Measurements from ENCODE around the gene TEPSIN.

Gene TEPSIN

DNA sequence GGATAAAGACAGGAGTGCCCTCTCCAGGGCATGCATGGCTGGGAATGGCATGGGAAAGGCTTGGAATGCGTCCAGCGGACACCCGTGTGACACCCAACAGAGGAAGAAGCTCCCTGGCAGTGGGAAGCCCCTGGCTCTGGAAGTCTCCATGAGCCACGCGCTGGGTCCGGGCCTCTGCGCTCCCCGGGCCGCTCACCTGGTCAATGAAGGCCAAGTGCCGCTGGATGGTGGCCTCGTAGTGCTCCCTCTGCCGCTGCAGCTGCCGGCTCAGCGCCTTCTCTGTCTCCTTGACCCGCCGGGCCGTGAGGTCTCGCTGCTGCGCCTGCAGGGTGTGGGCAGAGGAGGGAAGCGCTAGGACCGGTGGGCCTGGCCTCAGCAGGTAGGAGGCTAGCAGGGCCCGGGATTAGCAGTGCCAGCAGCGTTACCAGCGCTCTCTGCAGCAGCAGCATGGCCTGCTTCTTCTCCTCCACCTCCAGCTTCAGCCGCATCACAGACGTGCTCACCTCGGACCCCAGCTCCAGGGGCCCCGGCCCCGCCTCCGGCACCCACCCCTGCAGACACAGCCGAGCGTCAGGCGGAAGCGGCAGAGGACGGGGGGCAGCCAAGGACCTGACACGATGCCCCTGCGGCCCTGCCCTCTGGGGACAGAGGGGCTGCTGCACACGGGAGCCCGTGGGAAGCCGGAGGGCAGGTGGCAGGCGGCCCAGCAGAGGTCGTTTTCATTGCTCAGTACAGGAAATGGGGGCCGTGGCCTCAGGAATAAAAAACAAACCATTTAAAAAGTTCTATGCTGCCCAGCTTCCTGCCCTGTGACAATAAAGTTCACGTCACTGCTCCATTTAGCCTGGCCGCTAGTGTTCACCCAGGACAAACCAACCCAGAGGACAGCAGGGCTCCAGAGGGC lies 42.1 kb downstream of the TEPSIN start:
- DNase-seq = no peak

DNA sequence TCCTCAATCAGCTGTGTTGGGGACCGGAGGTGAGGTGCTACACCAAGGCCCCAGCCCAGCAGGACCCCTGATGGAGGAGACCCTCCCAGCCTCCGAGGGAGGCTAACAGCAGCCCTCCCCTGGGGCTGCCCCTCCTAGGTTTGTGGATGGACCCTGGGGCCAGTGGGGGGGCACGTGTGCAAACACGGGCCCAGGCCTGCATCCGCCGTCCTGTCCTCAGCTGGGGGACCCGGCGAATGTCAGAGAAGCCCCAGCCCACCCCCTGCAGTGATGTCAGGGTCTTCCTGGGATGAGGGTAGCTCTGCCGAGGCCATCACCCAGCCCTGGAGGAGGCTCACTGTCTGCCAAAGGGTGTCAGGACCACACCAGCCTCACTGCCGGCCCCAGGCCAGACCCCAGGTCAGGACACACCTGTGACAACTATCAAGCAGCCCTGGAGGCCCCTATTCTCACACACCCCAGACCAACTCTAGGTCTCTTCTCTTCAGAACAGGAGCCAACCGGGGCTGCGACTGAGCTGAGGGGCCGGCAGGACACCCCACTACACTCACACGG lies 42.8 kb downstream of the TEPSIN start:
- DNase-seq = no peak

DNA sequence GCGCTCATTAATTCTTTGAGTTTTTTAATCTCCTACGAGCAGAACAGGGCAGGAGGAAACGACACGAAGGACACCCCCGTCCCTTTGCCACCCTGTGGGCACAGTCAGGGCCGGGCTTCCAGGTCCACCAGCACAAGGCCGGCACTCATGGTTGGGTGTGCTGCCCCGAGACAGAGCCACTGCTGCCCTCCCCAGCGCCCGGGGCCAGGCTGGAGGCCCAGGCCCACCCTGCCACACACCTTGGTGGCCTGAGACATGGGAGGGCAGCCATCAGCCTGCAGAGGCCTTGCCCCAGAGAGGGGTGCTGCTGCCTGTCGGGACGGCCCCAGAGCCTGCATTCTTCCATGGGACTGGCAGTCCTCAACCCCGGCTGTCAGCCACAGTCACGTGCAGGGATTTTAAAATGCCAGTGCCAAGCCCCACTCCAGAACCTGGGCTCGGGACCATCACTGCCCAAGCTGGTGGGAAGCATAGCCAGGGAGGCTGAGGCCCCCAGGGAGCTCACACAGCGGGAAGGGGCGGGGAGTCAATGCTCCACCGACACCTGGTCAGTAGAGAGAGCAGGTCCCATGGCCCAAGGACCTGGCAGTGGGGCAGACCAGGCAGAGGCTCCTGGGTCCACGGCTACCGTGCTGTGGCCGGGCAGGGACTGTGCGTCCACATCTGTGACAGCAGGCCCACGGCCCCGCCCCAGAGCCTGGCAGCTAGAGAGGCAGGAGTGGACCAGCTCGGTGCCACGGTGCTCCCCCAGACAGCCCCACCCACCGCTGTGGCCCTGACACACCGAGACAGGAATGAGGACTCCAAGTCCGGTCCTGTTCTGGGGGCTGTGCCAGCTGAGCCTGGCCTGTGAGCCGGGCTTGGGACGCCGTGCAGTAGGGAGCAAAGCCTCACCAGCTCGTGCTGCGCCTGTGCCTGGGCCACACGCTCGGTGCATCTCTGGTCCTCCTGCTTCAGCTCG lies 43.6 kb downstream of the TEPSIN start:
- no peak for DNase-seq

DNA sequence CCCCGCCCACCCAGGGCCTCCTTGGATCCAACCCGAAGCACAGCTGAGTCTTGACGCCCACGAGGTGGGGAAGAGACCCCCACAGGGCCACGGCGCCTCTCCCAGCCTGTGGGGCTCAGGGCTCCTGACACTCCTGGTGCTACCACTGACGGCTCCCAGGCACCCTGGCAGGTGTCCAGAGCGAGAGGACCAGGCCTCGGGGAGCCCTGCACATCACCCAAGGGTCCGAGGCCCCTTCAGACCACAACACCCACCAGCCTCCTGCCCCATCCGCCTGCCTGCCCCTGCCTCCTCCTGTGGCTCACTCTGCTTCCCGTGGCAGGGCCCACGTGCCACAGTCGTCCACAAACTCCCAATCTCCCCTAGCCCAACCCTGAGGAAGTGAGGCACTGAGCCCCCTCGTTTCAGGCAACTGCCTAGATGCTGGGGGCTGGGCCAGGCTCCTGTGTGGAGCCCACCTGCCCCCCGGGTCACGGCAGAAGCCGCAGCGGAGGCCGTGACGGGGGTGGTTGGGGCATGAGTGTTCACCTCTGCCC lies 44.6 kb downstream of the TEPSIN start:
- no peak for DNase-seq

DNA sequence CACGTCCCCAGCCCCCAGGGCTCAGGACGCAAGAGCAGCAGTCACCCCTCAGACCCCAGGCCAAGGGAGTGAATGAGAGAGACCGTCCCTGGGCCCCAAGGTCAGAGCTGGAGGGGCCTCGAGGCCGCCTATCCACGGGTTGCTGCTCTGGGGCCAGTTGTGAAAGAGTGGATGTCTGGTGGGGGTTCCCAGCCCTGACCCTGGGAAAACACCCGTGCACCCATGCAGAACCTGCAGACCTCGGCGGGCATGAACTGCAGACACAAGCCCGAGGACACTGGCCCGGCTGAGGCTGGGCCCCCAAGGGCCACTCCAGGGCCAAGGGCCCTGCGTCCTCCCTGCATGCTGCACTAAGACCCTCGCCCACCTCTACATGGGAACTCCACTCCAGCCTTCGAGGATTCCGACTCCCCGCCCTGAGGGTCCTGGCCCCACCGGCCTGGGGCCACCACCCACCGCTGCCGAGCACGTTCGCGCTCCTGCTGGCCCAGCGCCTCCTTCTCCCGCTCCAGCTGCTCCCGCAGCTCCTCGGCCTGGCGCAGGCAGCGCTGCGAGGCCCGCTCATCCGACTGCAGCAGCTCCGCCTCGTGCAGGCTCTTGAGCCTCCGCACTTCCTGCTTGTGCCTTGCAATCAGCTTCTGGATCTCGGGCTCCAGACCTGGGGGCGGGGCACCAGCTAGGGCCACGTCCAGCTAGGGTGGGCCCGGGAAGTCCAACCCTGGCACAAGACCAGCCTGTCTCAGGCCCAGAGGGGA lies 45.2 kb downstream of the TEPSIN start:
- DNase-seq = no peak

DNA sequence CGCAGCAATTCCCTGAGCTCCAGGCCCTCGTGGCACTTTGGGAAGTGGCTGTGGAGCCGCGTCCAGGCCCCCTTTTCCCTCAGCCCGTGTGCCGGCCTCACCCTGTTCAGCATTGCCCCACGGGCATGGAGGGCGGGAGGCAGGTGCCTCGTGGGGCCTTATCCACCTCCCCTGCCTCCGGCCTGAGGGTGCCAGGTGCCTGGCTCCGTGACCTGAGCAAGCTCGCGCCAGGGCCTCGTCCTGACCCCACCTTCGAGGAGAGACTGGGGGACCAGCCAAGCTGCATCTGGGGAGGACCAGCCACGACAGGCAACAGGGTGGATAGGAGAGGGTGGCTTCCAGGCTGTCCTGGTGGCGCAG lies 45.8 kb downstream of the TEPSIN start:
- no peak for DNase-seq

DNA sequence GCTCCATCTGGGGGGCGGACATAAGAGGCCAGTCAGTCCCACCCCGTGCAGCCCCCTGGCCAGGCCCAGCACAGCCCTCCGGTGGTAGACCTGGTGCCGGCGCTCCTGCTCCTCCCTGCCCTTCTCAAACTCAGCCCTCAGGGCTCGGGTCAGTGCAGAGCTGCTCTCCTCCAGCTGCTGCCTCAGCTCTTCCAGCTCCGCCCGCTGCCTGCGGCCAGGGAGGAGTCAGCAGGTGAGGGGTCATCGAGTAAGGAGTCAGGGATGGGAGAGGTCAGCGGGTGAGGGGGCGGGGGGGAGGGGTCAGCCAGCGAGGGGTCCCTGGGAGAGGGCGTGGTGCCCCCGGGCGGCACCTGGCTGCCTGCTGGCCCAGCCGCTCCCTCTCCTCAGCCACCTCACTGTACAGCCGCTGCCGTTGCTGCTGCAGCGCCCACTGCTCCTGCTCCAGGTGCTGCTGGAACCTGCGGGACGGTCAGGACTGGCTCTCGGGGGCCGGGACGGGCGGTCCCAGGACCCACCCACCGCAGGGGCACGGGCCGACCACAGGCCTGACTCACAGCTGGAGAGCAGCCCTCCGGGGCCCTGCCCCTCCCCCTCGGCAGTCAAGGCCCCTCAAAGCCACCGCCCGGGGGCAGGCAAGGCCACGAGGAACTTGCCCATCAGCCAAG lies 46.3 kb downstream of the TEPSIN start:
- no peak for DNase-seq

DNA sequence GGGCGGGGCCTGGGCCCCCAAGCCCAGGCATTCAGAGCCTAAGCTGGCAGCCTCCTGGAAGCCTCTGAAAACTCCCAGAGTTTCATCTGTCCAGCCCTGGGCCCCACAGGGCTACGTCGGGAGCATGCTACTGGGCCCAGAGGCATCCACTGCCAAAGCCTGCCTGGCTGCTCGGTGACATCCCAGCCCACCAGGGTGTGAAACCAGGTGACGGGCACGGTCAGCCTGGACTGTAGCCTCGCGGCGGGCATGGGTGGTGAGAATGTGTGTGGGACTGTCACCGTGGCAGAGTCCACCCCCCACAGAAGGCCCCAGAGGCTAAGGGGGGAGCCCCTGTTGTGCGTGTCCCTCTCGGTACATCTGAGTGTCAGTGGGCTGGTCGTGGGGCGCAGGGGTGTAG lies 47.2 kb downstream of the TEPSIN start:
- DNase-seq = no peak

DNA sequence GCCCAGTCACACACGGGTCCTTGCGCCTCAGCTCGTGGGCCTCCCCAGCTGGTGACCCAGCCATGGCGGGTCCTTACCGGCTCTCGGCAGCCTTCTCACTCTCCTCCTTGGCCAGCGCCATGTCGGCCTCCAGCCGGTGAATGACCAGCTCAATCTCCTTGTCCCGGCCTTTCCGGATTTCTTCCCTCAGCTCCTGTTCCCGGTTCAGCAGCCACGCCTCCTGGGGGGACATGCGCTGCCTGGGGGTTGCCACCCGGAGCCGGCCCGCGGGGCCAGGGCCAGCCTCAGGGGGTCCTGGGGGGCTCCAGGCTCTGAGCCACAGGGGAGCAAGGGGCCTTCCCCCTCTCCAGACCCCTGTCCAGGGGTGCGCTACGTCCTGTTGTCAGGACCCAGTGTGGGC lies 47.7 kb downstream of the TEPSIN start:
- no peak for DNase-seq

DNA sequence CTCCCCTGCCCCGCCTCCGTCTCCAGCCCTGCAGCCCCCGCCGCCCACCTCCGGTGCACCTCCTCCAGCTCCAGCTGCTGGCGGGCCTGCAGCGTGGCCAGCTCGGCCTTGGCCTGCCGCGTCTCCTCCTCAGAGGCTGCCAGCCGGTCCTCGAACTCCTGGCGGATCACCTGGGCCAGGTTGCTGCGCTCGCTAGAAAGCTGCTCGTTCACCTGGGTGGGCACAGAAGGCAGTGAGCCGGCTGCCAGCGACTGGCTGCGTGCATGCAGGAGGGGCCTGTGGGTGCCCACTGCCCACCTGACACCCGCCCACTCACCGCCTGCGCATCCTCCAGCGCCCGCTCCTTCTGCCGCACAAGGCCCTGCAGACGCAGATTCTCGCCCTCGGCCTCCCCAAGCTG lies 48.3 kb downstream of the TEPSIN start:
- no peak for DNase-seq

DNA sequence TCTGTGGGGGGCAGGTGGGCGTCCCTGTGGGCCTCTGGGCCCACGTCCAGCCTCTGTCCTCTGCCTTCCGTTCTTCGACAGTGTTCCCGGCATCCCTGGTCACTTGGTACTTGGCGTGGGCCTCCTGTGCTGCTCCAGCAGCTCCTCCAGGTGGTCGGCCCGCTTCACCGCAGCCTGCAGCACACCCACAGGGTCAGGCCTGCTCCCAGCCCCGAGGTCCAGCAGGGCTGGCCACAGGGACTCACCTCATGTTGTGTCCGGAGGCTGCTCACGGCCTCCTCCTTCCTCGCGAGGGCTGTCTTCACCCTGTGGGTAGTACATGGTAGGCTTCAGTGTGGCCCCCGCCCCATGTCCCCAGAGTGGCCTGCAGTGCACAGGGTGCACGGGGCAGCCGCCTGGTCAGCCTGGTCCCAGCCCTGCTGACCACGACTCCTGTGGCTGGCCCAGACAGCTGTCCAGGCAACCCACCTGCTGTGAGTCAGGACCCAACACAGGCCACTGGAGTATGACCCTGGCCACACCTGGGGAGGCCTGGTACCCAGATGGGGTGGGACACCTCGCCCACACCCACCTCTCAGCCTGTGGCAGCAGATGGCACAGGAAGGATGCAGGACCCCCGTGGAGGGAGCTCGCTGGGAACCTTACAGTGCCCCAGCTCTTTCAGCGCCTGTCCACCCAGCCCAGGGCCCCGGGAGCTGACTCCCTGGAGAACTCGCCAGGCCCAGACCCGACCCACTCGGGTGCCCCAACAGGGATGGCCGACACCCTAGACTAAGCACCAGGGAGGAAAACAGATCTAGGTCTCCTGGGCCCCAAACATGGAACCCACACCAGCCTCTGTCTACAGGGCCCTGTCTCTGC lies 49.0 kb downstream of the TEPSIN start:
- no peak for DNase-seq

DNA sequence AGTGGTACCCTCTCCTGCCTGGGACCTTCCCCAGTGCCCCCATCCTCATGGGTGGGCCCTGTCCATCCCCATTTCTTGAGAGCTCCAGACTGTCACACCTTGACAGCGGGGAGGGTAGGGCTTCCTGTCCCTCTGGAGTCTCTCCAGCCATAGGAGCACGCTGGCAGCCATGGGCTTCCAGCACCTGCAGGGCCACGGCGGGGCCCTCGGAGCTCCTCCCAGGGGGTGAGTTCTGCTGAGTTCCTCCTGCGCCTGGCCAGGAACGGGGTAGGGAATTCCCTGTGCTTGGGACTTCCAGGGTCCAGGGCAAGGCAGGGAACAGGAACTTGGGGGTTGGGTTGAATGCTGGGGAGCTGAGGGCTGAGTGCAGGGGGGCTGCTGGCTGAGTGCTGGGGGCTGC lies 49.8 kb downstream of the TEPSIN start:
- no peak for DNase-seq

DNA sequence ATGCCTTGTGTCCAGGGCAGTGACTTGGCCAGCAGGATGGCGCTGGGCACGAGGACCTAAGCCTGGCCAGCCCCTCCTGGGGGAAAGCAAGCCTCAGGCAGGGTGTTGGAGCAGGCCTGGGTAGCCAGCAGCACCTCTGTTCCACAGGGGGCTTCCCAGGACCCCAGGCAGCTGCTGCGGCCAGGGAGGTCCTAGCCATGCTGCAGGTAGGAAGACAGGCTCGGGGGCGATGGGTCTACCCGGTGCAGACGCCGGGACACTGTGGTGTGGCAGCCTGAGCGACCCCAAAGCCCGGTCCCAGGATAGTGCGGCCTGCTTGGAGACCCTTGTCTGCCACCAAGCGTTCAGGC lies 50.4 kb downstream of the TEPSIN start:
- DNase-seq = no peak

DNA sequence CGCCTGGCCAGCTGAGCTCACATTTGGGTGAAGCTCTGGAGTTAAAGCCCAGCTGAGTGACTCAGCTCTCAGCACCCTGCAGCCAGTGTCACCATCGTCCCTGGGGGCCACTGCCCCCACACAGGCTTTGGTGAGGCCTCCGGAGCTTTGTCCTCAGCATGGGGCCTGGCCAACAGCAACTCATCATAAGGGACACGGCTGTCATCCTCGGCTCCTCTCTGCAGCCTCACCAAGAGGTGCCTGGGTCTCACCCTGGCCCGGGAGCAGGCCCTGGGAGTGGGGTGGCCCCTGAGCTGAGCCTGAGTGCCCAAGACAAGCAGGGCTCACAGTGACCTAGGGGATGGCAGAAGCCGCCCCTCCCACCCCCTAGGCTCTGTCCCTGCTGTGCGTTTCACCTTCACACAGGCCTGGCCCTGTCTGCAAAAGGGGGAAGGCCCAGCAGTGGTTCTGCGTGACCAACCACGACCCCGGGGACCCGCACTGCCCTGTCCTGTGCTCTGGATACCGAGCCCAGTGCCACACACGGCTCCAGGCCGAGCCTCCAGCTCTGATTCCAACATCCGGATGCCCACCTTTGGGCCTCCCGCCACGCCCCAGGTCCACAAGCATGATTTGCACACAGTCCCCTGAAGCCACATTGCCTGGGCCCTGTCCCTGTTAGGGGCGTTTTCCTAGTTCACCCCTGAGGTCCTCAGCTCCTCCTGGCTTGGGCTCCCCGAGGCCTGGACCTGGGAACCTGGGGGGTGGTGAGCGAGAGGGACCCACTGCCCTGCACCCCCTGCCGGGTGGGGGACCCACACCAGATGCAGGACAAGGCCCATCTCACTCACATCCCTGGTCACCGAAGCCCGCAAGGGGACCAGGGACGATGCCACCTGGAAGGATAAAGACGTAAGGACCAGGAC lies 51.0 kb downstream of the TEPSIN start:
- no peak for DNase-seq

DNA sequence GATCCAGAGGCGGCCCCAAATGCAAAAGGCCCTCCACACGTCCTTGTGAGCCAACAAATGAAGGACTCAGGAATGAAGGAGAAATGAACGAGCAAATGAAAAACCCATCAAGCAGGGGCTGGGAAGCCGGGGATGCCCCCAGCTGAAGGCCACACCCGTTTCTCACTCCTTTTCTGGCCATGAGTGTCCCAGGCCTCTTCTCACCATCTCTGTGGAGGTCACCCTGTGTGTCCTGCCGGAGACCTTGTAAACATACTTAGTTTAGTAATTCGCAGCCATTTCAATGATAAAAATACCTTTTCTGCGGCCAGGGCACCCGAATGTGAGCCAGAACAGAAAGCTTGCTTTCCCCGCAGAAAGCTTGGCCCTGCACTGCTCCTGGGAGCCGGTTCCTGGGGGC lies 51.7 kb downstream of the TEPSIN start:
- no peak for DNase-seq

DNA sequence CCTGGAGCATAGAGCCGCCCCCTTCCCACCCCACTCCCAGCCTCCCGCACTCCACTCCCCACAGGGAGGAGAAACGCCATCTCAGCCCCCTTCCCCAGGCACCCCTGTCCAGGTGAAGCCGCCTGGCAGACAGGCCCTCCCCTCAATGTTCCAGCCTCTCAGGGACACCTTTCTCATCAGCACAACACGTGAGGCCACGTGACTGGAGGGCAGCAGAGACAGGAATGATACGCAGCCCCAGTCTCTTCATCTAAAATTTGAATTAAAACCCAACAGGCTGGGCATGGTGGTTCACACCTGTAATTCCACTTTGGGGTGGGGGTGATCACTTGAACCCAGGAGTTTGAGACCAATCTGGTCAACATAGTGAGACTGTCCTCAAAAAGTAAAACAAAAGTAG lies 52.7 kb downstream of the TEPSIN start:
- no peak for DNase-seq

DNA sequence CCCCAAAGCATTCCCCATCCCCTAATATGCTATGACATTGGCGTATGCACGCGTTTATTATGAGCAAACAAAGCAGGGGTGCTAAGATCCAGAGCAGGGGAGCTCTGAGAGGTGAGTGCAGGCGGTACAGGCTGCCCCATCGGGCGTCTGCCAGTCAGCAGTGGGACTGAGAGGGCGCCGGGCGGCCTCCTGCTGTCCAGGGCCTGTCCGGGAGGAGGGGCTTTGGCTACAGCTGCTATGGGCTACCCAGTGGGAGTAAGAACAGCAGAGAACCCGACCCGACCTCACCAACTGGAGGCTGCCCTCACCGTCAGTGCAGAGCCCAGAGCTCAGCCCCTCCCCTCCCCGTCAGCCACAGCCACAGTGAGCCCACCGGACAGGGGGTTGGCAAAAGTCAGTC lies 54.3 kb downstream of the TEPSIN start:
- no peak for DNase-seq

DNA sequence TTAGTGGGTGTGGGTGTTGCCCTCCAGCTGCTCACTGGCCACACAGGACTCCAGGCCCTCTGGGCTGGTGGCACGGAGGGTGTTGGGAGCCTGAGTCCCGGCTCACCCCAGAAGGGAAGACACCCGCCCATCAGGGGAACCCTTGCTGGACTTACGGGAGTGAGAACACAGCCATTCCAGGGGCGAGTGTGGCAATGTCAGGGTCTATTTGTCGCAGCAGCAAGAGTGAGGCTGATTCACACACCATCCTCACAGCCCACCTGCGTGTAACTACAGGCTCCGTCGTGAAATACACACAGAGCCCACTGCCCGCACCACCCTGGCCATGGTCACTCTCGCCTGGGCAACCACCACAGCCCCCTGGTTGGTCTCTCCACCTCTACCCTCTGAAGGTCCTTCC lies 55.0 kb downstream of the TEPSIN start:
- no peak for DNase-seq

DNA sequence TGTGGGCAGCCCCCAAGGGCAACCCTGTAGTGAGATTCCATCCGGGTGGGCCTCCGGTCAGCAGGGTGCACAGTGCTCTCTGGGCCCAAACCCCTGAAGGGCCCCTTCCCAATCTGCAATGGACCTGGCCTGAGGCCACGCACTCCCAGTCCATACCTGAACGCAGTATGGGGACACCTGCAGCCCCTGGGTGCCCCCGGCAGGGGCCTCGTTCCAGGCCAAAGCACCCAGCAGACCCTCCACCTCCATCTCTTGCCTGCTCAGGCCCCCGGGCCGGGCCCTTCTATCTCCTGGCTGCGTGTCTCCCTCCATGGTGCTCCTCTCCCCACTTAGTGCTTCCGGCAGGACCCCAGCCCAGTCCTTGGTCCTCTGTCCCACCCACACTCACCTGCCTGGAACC lies 55.5 kb downstream of the TEPSIN start:
- DNase-seq = no peak

DNA sequence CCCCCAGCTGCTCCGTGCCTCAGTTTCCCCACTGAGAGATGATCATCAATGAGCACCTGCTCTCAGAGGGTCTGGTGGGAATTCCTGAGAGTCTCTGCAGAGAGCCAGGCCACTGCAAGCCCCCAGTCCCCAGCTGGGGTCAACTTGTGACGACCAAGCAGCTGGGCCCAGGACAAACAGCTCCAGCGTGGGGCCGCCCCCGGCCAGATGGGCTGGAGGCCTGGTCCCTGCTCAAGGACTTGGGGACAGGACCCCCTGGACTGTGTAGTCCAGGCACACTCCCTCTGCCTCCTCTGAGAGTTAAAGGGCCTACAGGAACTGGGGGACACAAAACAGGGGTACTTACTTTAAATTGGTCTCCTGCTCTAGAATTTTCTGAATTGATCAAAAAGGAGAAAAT lies 56.3 kb downstream of the TEPSIN start:
- no peak for DNase-seq

Measured in activated T-cell treated with anti-CD3 and anti-CD28 coated beads, Interleukin-2, amount 50 U/mL, for 1 hour (primary cell).